Spleen (tissue), 11 donors: ENCODE results near the gene RAD51B. TPM values are rescaled to one million over a fixed set of nuclear protein-coding genes. Genes with fewer than 3 reads are reported as not detected.
A peak's percentile ranks its signal among the peaks of the same experiment; 100 is the strongest.

Experiments
- DNase-seq: peaks from one replicate; pipeline ENCODE4 v3.0.0-alpha.2; 2020
- H3K27ac ChIP-seq, 8 donors: fragments of 200-600 bp; sonication (generic) in 7 of 8; 1 replicate in 4 of 8; 2 replicates in 4 of 8; pipeline versions ENCODE4 v1.5.0 to v1.8.0; 2016 to 2021; ENCODE audit warnings: inconsistent platforms in 4 of 8, mild to moderate bottlenecking in 4 of 8, moderate library complexity in 1 of 8
- H3K27me3 ChIP-seq, 7 donors: fragments of 200-600 bp; sonication (generic) in 6 of 7; replicated peaks in 1 of 7; 1 replicate in 4 of 7; 2 replicates in 3 of 7; pipeline versions ENCODE4 v1.5.0 to v1.8.0; 2016 to 2021; ENCODE audit warnings: inconsistent platforms in 3 of 7, mild to moderate bottlenecking in 1 of 7
- H3K36me3 ChIP-seq, 6 donors: fragments of 200-600 bp; sonication (generic) in 5 of 6; 1 replicate in 4 of 6; 2 replicates in 2 of 6; pipeline versions ENCODE4 v1.5.0 to v1.8.0; 2016 to 2021; ENCODE audit warnings: inconsistent platforms in 2 of 6
- H3K4me1 ChIP-seq, 6 donors: fragments of 200-600 bp; sonication (generic) in 5 of 6; 1 replicate in 3 of 6; 2 replicates in 3 of 6; pipeline versions ENCODE4 v1.5.0 to v1.8.0; 2016 to 2021; ENCODE audit warnings: inconsistent platforms in 3 of 6
- H3K4me3 ChIP-seq, 8 donors: fragments of 200-600 bp; sonication (generic) in 7 of 8; 1 replicate in 4 of 8; 2 replicates in 4 of 8; pipeline versions ENCODE4 v1.5.0 to v1.8.0; 2016 to 2021; ENCODE audit warnings: inconsistent platforms in 4 of 8, mild to moderate bottlenecking in 4 of 8, moderate library complexity in 2 of 8
- H3K9me3 ChIP-seq, 8 donors: fragments of 200-600 bp; sonication (generic) in 7 of 8; 1 replicate in 4 of 8; 2 replicates in 4 of 8; pipeline versions ENCODE4 v1.5.0 to v1.8.0; 2016 to 2021; ENCODE audit warnings: inconsistent platforms in 4 of 8
- POLR2A ChIP-seq, 3 donors: fragments of 450-650 bp; IDR thresholded peaks; one replicate each; pipeline ENCODE4 v1.5.1; 2017; ENCODE audit warnings: antibody characterized with exemption in 3 of 3, mild to moderate bottlenecking in 1 of 3
- POLR2AphosphoS5 ChIP-seq, 3 donors: sonication (generic); formaldehyde crosslinking; IDR thresholded peaks; one replicate each; pipeline ENCODE4 v1.5.1; 2017; ENCODE audit warnings: antibody characterized with exemption in 3 of 3
- WGBS, 5 donors: extraction: QIAGEN DNeasy Blood & Tissue Kit in 3 of 5; methylation state at CpG; one replicate each; pipeline versions ENCODE4 v1.1.5 to v1.1.7; 2013 to 2018; 5-methylcytosine and 5-hydroxymethylcytosine counted together
- intact Hi-C: fragments of 100-400 bp; cut with DNase I; formaldehyde crosslinking; loops from one replicate; pipeline ENCODE4 v1.15.0; 2023; ENCODE audit warnings: low total_unique reads
- polyA plus RNA-seq, 3 donors: library from polyadenylated mRNA; stranded (reverse); fragments of 200-250 nt; gene quantifications; one replicate each; pipeline ENCODE4 v1.2.1, GENCODE V29; 2013
- total RNA-seq, 7 donors: library from RNA; depleted of rRNA in 3 of 7; stranded (reverse); fragments of >200 nt in 3 of 7; fragmentation: NEBNext Ultra II Directional in 4 of 7; extraction: Animal tissue kit (Norgen Biotek cat#: 25700) in 4 of 7; gene quantifications; one replicate each; pipeline versions ENCODE4 v1.1.0 to v1.2.1, GENCODE V29; 2016 to 2021
- TF ChIP-seq, protein P1 (sequence below), 11 experiments: fragments of 200-600 bp in 7 of 11; fragments of 450-650 bp in 4 of 11; sonication (generic) in 4 of 11; IDR thresholded peaks in 8 of 11; conservative IDR thresholded peaks in 3 of 11; 1 replicate in 7 of 11; 2 replicates in 4 of 11; pipeline versions ENCODE4 v1.4.0 to v1.8.0; 2016 to 2021; ENCODE audit warnings: antibody characterized with exemption in 11 of 11, inconsistent platforms in 4 of 11, mild to moderate bottlenecking in 1 of 11
- donor health status: healthy with polysubstance abuse.
- donor health status: DM: no; HTN: no; CAD: no; lungs with moderate emphysema.
- donor health status: DM: no; HTN: no; CAD: no.
- donor health status: Bipolar disorder and iron deficiency.
- donor health status: healthy.
- donor health status: DM: no; HTN: no; CAD: no.
- donor health status: DM: yes; HTN: yes; CAD: no.

The RAD51B gene
- total and polyA plus RNA-seq, 10 donors: 4.2 to 43.7 (median 29.8) TPM

DNA sequence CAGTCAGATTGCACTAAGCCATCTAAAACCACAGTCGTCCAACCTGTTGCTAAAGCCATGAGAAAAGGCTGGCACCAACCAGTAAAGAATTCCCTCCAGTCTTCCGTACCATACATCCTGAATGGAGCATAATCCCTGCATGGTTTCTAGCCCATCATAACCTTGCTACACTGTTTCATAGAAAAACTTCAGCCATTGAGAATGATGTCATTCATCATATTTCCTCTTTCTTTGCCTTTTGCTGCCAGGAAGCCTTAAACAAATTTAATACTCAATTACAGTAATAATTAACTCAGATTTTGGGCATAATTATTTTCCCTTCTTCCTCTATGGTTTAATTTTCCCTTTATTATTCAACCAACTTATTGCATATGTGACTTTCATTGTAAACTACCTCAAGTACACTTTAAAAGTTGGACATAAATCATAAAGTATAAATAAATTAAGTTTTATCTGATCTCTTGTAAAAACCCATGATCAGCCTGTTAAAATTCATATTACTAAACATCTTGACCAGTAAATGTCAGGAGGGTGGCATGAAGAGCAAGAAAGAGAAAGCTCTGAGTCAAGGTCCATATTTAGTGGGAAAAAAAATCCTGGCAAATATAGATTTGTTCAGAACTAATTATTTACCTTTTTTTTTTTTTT, 708.6 kb downstream of the RAD51B start:
- DNase-seq: no peak
- intact Hi-C loops: no loop called here
- no peaks in the 10 kb centered on the region for H3K27me3 ChIP-seq
- no peak overlapping the region for H3K4me3 ChIP-seq
- TF ChIP-seq, protein P1, sequence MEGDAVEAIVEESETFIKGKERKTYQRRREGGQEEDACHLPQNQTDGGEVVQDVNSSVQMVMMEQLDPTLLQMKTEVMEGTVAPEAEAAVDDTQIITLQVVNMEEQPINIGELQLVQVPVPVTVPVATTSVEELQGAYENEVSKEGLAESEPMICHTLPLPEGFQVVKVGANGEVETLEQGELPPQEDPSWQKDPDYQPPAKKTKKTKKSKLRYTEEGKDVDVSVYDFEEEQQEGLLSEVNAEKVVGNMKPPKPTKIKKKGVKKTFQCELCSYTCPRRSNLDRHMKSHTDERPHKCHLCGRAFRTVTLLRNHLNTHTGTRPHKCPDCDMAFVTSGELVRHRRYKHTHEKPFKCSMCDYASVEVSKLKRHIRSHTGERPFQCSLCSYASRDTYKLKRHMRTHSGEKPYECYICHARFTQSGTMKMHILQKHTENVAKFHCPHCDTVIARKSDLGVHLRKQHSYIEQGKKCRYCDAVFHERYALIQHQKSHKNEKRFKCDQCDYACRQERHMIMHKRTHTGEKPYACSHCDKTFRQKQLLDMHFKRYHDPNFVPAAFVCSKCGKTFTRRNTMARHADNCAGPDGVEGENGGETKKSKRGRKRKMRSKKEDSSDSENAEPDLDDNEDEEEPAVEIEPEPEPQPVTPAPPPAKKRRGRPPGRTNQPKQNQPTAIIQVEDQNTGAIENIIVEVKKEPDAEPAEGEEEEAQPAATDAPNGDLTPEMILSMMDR (IDR thresholded peaks at IDR 0.05 in 8 of 11, conservative IDR thresholded peaks at IDR 0.05 in 3 of 11): no peak
- TF ChIP-seq POLR2AphosphoS5 (IDR thresholded peaks at IDR 0.05) (no peak), POLR2A (IDR thresholded peaks at IDR 0.05) (no peak)
- WGBS, 5 donors: 75 to 97% (median 80%) methylated on average over 2 of the region's 2 CpGs
- H3K27ac ChIP-seq: peak overlapping the region in 1 of 8 donors; percentile 36
- peaks cover 0 to 38% (median 31%) of the 10 kb centered on the region in 8 donors for H3K9me3 ChIP-seq
- no peaks in the 10 kb centered on the region for H3K36me3 ChIP-seq
- peaks cover 4 to 34% (median 15%) of the 10 kb centered on the region in 6 donors for H3K4me1 ChIP-seq

DNA sequence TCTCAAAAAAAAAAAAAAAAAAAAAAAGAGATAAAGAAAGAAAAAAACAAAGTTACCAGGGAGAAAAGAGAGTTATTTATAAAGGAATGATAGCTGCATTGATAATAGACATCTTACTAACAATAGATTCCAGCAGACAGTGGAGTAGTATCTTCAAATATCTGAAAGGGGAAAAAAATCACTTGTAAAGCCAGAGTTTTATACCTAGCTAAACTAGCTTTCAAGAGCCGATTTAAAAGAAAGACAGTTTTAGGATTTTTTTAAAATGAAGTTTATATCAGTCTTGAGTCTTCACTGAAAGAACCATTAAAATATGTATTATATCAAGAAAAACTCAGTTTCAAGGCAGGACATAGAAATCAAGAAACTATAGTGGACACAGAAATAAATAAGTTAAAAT, 710.9 kb downstream of the RAD51B start:
- TF ChIP-seq POLR2AphosphoS5 (IDR thresholded peaks at IDR 0.05): no peak
- TF ChIP-seq, protein P1 (IDR thresholded peaks at IDR 0.05 in 8 of 11, conservative IDR thresholded peaks at IDR 0.05 in 3 of 11): no peak
- no peak overlapping the region for H3K4me3 ChIP-seq
- DNase-seq: no peak
- no peaks in the 10 kb centered on the region for H3K36me3 ChIP-seq
- no peaks in the 10 kb centered on the region for H3K27me3 ChIP-seq
- intact Hi-C loops: no loop called here
- H3K9me3 ChIP-seq: peaks cover 0 to 38% (median 31%) of the 10 kb centered on the region in 8 donors
- 0 to 98% (median 96%) methylated on average over 1 of the region's 1 CpG for WGBS, 5 donors
- peaks cover 4 to 20% (median 12%) of the 10 kb centered on the region in 6 donors for H3K4me1 ChIP-seq
- no peak overlapping the region for H3K27ac ChIP-seq

DNA sequence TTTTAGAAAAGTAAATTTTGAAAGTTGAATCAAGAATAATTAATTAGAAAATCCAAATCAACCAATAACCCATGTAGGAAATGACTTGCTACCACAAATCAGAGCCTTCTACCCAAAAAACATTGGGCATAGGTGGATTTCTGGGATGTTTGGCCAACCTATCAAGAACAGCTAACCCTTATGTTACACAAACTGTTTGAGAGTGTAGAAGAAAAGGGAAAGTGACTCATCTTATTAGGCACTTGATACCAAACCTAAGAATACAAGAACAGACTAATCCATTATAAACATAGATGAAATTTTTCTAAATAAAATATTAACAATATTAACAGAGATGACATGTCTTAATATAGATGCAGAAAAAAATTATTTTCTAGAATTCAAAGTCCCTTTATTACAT, 712.9 kb downstream of the RAD51B start:
- Histone ChIP-seq H3K27ac (no peak overlapping the region), H3K36me3 (no peaks in the 10 kb centered on the region), H3K4me3 (no peak overlapping the region), H3K9me3 (peaks cover 0 to 38% (median 31%) of the 10 kb centered on the region in 8 donors), H3K4me1 (peaks cover 4 to 14% (median 8%) of the 10 kb centered on the region in 6 donors), H3K27me3 (no peaks in the 10 kb centered on the region)
- no peak for TF ChIP-seq POLR2AphosphoS5 (IDR thresholded peaks at IDR 0.05)
- TF ChIP-seq POLR2A (IDR thresholded peaks at IDR 0.05): no peak
- TF ChIP-seq, protein P1 (IDR thresholded peaks at IDR 0.05 in 8 of 11, conservative IDR thresholded peaks at IDR 0.05 in 3 of 11): no peak
- DNase-seq: no peak
- intact Hi-C loops: no loop called here

DNA sequence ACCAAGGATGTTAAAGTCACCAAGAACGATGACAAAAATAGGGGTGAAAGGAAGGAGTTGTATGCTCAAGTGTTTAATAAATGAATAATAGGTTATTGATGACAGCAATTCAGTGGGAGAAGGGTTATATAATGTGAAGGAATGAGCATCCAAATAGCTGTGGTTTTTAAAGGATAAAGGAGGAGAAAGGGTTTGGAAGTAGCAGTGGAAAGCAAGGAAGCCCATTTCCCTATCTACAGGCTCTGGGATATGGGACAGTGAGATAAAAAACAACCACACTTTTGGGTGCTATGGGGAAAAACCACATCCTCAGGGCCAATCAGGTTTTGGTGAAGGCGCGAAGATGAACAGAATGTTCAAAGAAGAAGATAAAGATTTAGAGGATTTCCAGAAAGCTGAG, 714.7 kb downstream of the RAD51B start:
- DNase-seq: no peak
- Histone ChIP-seq H3K27me3 (no peaks in the 10 kb centered on the region), H3K4me1 (peaks cover 0 to 9% (median 4%) of the 10 kb centered on the region in 6 donors), H3K36me3 (no peaks in the 10 kb centered on the region), H3K4me3 (no peak overlapping the region), H3K9me3 (peaks cover 0 to 33% (median 28%) of the 10 kb centered on the region in 8 donors), H3K27ac (no peak overlapping the region)
- intact Hi-C loops: no loop called here
- no peak for TF ChIP-seq POLR2A (IDR thresholded peaks at IDR 0.05)
- no peak for TF ChIP-seq POLR2AphosphoS5 (IDR thresholded peaks at IDR 0.05)
- TF ChIP-seq, protein P1 (IDR thresholded peaks at IDR 0.05 in 8 of 11, conservative IDR thresholded peaks at IDR 0.05 in 3 of 11): no peak
- 91 to 98% (median 94%) methylated on average over 3 of the region's 3 CpGs for WGBS, 5 donors
